CD4-positive, alpha-beta T cell treated with Interleukin-21 for 1 hour (primary cell): ENCODE measurements around the gene GTF2IRD1.
"Not testable (repeated sequence)": the region's sequence is repeated elsewhere in the genome, so short reads cannot be mapped to it uniquely, and the experiment has no call there.

Experiments used
- DNase-seq: peaks from one replicate; pipeline ENCODE4 v3.0.0-alpha.2; 2020

GTF2IRD1 gene

GRCh38 chr7:74470504-74470903 lies 16.8 kb downstream of the GTF2IRD1 start:
- DNase-seq = no peak

- DNase-seq = no peak
These were observed 19.4 kb downstream of the GTF2IRD1 start for GRCh38 chr7:74473116-74473515.

GRCh38 chr7:74474271-74474865 lies 20.7 kb downstream of the GTF2IRD1 start:
- DNase-seq = no peak

- no peak for DNase-seq
These were observed 21.7 kb downstream of the GTF2IRD1 start for GRCh38 chr7:74475243-74475986.

- DNase-seq = no peak
These were observed 22.3 kb downstream of the GTF2IRD1 start for GRCh38 chr7:74475987-74476350.

- no peak for DNase-seq
These were observed 22.9 kb downstream of the GTF2IRD1 start for GRCh38 chr7:74476626-74477025.

GRCh38 chr7:74478671-74479065 lies 25.0 kb downstream of the GTF2IRD1 start:
- no peak for DNase-seq

- DNase-seq = no peak
These were observed 25.5 kb downstream of the GTF2IRD1 start for GRCh38 chr7:74479066-74479781.

- no peak for DNase-seq
These were observed 26.5 kb downstream of the GTF2IRD1 start for GRCh38 chr7:74479961-74480829.

GRCh38 chr7:74480861-74481417 lies 27.2 kb downstream of the GTF2IRD1 start:
- no peak for DNase-seq

GRCh38 chr7:74481458-74482196 lies 27.9 kb downstream of the GTF2IRD1 start:
- DNase-seq = no peak

GRCh38 chr7:74482197-74482467 lies 28.4 kb downstream of the GTF2IRD1 start:
- no peak for DNase-seq

GRCh38 chr7:74482629-74483401 lies 29.1 kb downstream of the GTF2IRD1 start:
- DNase-seq = no peak

- no peak for DNase-seq
These were observed 30.0 kb downstream of the GTF2IRD1 start for GRCh38 chr7:74483402-74484336.

- no peak for DNase-seq
These were observed 31.9 kb downstream of the GTF2IRD1 start for GRCh38 chr7:74485611-74486010.

- DNase-seq = not testable (repeated sequence)
These were observed 34.9 kb downstream of the GTF2IRD1 start for GRCh38 chr7:74488518-74489030.

GRCh38 chr7:74489997-74490945 lies 36.6 kb downstream of the GTF2IRD1 start:
- DNase-seq = no peak

- DNase-seq = not testable (repeated sequence)
These were observed 37.8 kb downstream of the GTF2IRD1 start for GRCh38 chr7:74491490-74491889.

- no peak for DNase-seq
These were observed 39.6 kb downstream of the GTF2IRD1 start for GRCh38 chr7:74493295-74493694.
